HG03060 (cell line): ENCODE results near the gene OR7C1.
"Not testable (repeated sequence)": the region's sequence is repeated elsewhere in the genome, so short reads cannot be mapped to it uniquely, and the experiment has no call there.

Source experiments
- ATAC-seq: cut with Tn5 transposase; IDR thresholded peaks from one replicate; pipeline ENCODE4 v1.9.1; 2021; ENCODE audit warnings: low read depth, moderate number of reproducible peaks; ENCODE audit not compliant: unreplicated experiment

OR7C1 gene

DNA sequence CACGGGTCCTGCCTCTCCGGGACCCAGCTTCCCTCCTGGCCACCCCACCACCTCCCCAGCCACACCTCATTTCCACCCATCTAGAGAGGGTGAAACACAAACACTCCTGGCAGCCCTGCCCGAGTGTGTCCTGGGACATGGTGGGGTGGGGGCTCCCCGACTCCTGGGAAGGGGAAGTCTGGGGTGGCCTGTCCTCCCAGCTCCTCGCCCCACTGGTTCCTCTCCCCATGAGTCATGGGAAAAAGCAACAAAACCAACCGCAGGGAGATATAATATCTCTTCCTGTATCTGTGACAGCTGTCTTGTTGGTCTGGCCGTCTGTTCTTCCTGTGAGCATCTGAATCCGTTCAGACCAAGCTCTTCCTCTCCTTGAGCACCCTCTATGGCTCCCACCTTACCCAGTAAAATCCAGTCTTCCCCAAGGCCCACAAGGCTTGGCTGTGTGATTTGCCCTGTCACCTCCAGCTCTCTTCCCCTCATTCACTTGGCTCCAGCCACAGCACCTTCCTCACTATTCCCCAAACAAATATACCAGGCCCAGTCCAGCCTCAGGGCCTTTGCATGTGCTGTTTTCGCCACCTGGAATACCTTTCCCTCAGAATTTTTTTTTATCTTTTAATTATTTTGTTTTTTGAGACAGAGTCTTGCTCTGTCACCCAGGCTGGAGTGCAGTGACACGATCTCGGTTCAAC lies 49.7 kb downstream of the OR7C1 start:
- not testable (repeated sequence) for ATAC-seq

GRCh38 chr19:14784730-14785101 lies 50.3 kb downstream of the OR7C1 start:
- ATAC-seq, result not testable (repeated sequence)

GRCh38 chr19:14783410-14783998 lies 51.5 kb downstream of the OR7C1 start:
- not testable (repeated sequence) for ATAC-seq

GRCh38 chr19:14782626-14783409 lies 52.2 kb downstream of the OR7C1 start:
- no peak for ATAC-seq

DNA sequence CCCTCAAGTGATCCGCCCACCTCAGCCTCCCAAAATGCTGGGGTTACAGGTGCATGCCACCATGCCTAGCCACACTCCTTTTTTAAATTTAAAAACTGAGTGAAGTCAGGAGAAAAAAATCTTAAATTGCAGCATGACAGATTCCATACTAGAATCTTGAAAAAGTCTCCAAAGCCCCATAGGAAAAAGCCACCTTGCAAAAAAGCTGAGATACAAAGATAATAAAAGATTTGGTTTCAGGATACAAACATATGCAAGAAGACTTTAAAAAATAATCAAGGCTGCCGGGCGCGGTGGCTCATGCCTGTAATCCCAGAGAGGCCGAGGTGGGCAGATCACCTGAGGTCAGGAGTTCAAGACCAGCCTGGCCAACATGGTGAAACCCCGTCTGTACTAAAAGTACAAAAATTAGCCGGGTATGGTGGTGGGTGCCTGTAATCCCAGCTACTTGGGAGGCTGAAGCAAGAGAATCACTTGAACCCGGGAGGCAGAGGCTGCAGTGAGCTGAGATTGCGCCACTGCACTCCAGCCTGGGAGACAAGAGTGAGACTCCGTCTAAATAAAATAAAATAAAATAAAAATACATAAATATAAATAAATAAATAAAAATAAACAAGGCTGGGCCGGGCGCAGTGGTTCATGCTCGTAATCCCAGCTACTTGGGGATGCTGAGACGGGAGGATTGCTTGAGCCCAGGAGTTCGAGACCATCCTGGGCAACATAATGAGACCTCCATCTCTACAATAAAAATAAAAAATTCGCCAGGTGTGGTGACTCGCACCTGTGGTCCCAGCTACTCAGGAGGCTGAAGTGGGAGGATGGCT lies 53.1 kb downstream of the OR7C1 start:
- not testable (repeated sequence) for ATAC-seq

- not testable (repeated sequence) for ATAC-seq
Measured at GRCh38 chr19:14780622-14781225, 54.3 kb downstream of the OR7C1 start.

DNA sequence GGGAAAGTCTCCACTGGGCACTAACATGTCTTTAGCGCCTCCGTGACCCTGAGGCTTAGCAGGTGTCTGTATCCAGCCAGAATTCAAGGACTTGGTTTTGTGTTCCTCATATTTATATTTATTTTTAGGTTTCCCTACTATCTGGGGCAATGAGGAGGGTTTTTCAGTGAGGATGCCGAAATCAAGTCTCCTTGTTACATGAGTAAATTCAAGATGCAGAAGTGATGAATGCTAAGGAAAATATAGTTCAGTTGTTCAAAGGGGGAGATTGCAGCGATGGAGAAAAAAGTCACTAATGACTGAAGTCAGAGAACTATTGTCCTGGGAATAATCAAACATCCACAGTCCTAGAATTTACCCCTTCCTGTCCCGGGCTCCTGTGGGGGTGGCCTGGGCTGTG lies 55.8 kb downstream of the OR7C1 start:
- no peak for ATAC-seq

- not testable (repeated sequence) for ATAC-seq
Measured at GRCh38 chr19:14778110-14778845, 56.7 kb downstream of the OR7C1 start, which contains the start of gene ADGRE2. TSS of gene ADGRE2 (minus strand) at chr19:14778560. CDS start at chr19:14776756, 1,804 bp downstream.

DNA sequence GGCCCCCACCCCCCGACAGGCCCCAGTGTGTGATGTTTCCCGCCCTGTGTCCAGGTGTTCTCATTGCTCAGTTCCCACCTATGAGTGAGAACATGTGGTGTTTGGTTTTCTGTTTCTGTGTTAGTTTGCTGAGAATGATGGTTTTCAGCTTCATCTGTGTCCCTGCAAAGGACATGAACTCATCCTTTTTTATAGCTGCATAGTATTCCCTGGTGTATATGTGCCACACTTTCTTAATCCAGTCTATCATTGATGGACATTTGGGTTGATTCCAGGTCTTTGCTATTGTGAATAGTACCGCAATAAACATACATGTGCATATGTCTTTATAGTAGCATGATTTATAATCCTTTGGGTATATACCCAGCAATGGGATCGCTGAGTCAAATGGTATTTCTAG lies 57.3 kb downstream of the OR7C1 start:
- not testable (repeated sequence) for ATAC-seq

- no peak for ATAC-seq
Measured at GRCh38 chr19:14775869-14776586, 59.0 kb downstream of the OR7C1 start.

DNA sequence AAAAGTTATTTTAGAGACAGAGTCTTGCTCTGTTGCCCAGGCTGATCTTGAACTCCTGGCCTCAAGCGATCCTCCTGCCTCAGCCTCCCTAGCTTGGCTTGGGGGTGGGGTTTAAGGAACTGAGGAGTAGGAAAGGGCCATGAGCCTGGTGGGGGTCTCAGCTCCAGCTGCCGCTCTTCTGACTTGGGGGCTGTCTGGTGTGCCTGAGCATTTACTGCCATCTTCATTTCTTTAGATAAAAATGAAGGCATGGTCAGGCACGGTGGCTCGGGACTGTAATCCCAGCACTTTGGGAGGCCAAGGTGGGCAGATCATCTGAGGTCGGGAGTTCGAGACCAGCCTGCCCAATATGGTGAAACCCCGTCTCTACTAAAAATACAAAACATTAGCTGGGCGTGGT lies 59.7 kb downstream of the OR7C1 start:
- not testable (repeated sequence) for ATAC-seq

GRCh38 chr19:14774373-14774772 lies 60.6 kb downstream of the OR7C1 start:
- ATAC-seq, result no peak

DNA sequence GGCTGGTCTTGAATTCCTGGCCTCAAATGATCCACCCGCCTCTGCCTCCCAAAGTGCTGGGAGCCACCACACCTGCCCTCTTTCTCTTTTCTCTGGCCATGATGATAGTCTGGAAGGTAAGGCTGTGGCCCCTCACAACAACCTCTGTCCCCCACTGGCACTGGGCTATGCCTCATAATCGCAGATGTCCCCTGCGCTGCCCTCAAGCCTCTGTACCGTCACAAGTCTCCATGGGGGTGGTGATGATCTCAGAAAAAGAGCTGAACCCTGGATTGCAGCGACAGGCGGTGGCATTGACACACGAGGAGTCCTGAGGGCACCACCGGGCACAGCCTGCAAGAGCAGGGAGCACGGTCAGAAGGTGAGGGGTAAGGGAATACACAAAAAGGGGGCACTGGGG lies 61.3 kb downstream of the OR7C1 start:
- not testable (repeated sequence) for ATAC-seq

GRCh38 chr19:14772995-14773394 lies 62.0 kb downstream of the OR7C1 start:
- ATAC-seq, result no peak

DNA sequence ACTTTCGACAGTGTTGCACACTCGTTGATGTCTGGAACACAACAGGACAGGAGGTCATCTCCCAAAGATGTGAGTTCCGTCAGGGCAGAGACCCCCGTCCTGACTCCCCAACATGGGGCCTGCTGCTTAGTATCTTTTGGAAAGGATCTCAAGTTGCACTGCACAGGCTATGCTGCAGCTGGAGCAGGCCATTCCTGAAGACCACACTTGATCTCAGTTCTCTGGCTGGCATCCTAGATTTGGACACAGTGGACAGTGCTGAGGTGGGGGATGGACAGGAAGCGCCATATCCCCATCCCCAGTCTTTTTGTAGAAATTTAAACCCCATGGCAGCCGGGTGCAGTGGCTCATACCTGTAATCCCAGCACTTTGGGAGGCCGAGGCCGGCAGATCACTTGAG lies 62.5 kb downstream of the OR7C1 start:
- ATAC-seq, result no peak

GRCh38 chr19:14770944-14771839 lies 63.8 kb downstream of the OR7C1 start:
- ATAC-seq, result no peak

DNA sequence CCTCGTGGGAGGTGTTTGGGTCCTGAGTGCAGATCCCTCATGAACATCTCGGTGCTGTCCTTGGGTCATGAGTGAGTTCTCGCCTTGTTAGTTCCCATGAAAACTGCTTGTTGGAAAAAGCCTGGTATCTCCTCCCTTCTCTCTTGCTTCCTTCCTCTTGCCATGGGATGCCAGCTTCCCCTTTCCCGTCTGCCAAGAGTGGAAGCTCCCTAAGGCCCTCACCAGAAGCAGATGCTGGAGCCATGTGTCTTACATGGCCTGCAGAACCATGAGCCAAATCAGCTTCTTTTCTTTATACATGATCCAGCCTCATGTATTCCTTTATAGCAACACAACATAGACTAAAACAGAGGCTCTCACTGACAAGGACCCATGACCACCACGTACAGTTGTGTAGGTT lies 64.8 kb downstream of the OR7C1 start:
- no peak for ATAC-seq

- no peak for ATAC-seq
Measured at GRCh38 chr19:14769201-14769600, 65.8 kb downstream of the OR7C1 start.
